ENCODE data around the gene ARL5C.

- TF ChIP-seq CTCF (IDR thresholded peaks at IDR 0.05; ENCODE audit: low read depth, low read length, poor library complexity, severe bottlenecking) (no peak), EZH2phosphoT487 (IDR thresholded peaks at IDR 0.05; ENCODE audit: borderline replicate concordance, low read length) (no peak)
Measured at GRCh38 chr17:39131616-39132015, 34.3 kb downstream of the ARL5C start.

Measured in DOHH2 (cell line).